ENCODE results near the gene FAM120A. TPM values are rescaled to one million over a fixed set of nuclear protein-coding genes. Genes with fewer than 3 reads are reported as not detected.
A peak's percentile ranks its signal among the peaks of the same experiment; 100 is the strongest.

FAM120A gene
- total RNA-seq, 5 donors from 2014 or later (not counting 1 experiment from before 2014, with no cell fraction given), result 76.0 to 96.3 (median 93.5) TPM

- Mint-ChIP-seq H3K36me3 (no peaks in the 10 kb centered on the region), H3K4me3 (no peak overlapping the region), H3K4me1 (peaks cover 75 to 84% (median 77%) of the 10 kb centered on the region in 3 donors), H3K27ac (no peak overlapping the region), H3K27me3 (no peaks in the 10 kb centered on the region), H3K9me3 (no peaks in the 10 kb centered on the region)
- no peak overlapping the region for H3K4me3 ChIP-seq (ENCODE audit: control insufficient read depth in 1 of 2, extremely low read depth in 1 of 2, low read length in 1 of 2)
- H3K27ac ChIP-seq (ENCODE audit: low read length), result no peak overlapping the region
- no peaks in the 10 kb centered on the region for H3K27me3 ChIP-seq (replicated peaks in 1 of 2; ENCODE audit: control insufficient read depth in 2 of 2, extremely low read depth in 1 of 2, insufficient read depth in 2 of 2, low read length in 1 of 2)
- H3K9me3 ChIP-seq, result no peaks in the 10 kb centered on the region
- H3K4me1 ChIP-seq (ENCODE audit: control insufficient read depth in 1 of 2, extremely low read depth in 1 of 2, insufficient read depth in 2 of 2, low read length in 2 of 2), result peaks cover 0 to 33% of the 10 kb centered on the region in 2 experiments
- no peak for DNase-seq
- ATAC-seq (replicated peaks in 1 of 4), result no peak
- ChIA-PET POLR2A (no interaction called here), CTCF (no interaction called here)
- no peaks in the 10 kb centered on the region for H3K36me3 ChIP-seq (ENCODE audit: control insufficient read depth in 2 of 2, extremely low read depth in 1 of 2, insufficient read depth in 1 of 2, low read length in 1 of 2)
- WGBS (ENCODE audit: insufficient coverage), result 91% methylated on average over 8 of the region's 13 CpGs
Observed at GRCh38 chr9:93591301-93592007, 140.0 kb downstream of the FAM120A start.

GRCh38 chr9:93592008-93592642 is 140.6 kb downstream of the FAM120A start:
- Histone ChIP-seq H3K36me3 (ENCODE audit: control insufficient read depth in 2 of 2, extremely low read depth in 1 of 2, insufficient read depth in 1 of 2, low read length in 1 of 2) (no peaks in the 10 kb centered on the region), H3K9me3 (no peaks in the 10 kb centered on the region), H3K4me1 (ENCODE audit: control insufficient read depth in 1 of 2, extremely low read depth in 1 of 2, insufficient read depth in 2 of 2, low read length in 2 of 2) (peaks cover 0 to 35% of the 10 kb centered on the region in 2 experiments), H3K27me3 (replicated peaks in 1 of 2; ENCODE audit: control insufficient read depth in 2 of 2, extremely low read depth in 1 of 2, insufficient read depth in 2 of 2, low read length in 1 of 2) (no peaks in the 10 kb centered on the region), H3K4me3 (ENCODE audit: control insufficient read depth in 1 of 2, extremely low read depth in 1 of 2, low read length in 1 of 2) (no peak overlapping the region), H3K27ac (ENCODE audit: low read length) (no peak overlapping the region)
- H3K36me3 Mint-ChIP-seq, result no peaks in the 10 kb centered on the region
- no peak overlapping the region for H3K27ac Mint-ChIP-seq
- POLR2A ChIA-PET, result no interaction called here
- DNase-seq (no peak), ATAC-seq (replicated peaks in 1 of 4) (no peak)
- no peaks in the 10 kb centered on the region for H3K27me3 Mint-ChIP-seq
- no peaks in the 10 kb centered on the region for H3K9me3 Mint-ChIP-seq
- no peak overlapping the region for H3K4me3 Mint-ChIP-seq
- 98% methylated on average over 6 of the region's 8 CpGs for WGBS (ENCODE audit: insufficient coverage)
- CTCF ChIA-PET, result interaction anchor here in 1 of 2 donors (0.8 kb wide), 1 partner anchor 588 kb away, joined by 3 read pairs; no protein-coding TSS in a partner anchor
- peaks cover 70 to 80% (median 72%) of the 10 kb centered on the region in 3 donors for H3K4me1 Mint-ChIP-seq

- H3K27ac ChIP-seq (ENCODE audit: low read length), result no peak overlapping the region
Observed at GRCh38 chr9:93592643-93593021, 141.1 kb downstream of the FAM120A start.

GRCh38 chr9:93593144-93593658 is 141.7 kb downstream of the FAM120A start:
- no peaks in the 10 kb centered on the region for H3K9me3 Mint-ChIP-seq
- CTCF ChIA-PET, result interaction anchor here in 1 of 2 donors (0.6 to 0.8 kb wide), 2 partner anchors 584 to 590 kb away, joined by 3 to 11 read pairs; no protein-coding TSS in a partner anchor
- Histone ChIP-seq H3K36me3 (ENCODE audit: control insufficient read depth in 2 of 2, extremely low read depth in 1 of 2, insufficient read depth in 1 of 2, low read length in 1 of 2) (no peaks in the 10 kb centered on the region), H3K27me3 (replicated peaks in 1 of 2; ENCODE audit: control insufficient read depth in 2 of 2, extremely low read depth in 1 of 2, insufficient read depth in 2 of 2, low read length in 1 of 2) (no peaks in the 10 kb centered on the region), H3K27ac (ENCODE audit: low read length) (no peak overlapping the region), H3K9me3 (no peaks in the 10 kb centered on the region), H3K4me1 (ENCODE audit: control insufficient read depth in 1 of 2, extremely low read depth in 1 of 2, insufficient read depth in 2 of 2, low read length in 2 of 2) (peaks cover 3 to 36% of the 10 kb centered on the region in 2 experiments), H3K4me3 (ENCODE audit: control insufficient read depth in 1 of 2, extremely low read depth in 1 of 2, low read length in 1 of 2) (no peak overlapping the region)
- DNase-seq, result no peak
- H3K4me1 Mint-ChIP-seq, result peaks cover 71 to 81% (median 76%) of the 10 kb centered on the region in 3 donors
- H3K27me3 Mint-ChIP-seq, result no peaks in the 10 kb centered on the region
- ATAC-seq (replicated peaks in 1 of 4), result no peak
- POLR2A ChIA-PET, result no interaction called here
- no peaks in the 10 kb centered on the region for H3K36me3 Mint-ChIP-seq
- no peak overlapping the region for H3K4me3 Mint-ChIP-seq
- WGBS (ENCODE audit: insufficient coverage), result 100% methylated on average over 1 of the region's 2 CpGs
- H3K27ac Mint-ChIP-seq, result peak overlapping the region in 1 of 2 donors; percentile 3

More at GRCh38 chr9:93592643-93593021, 141.1 kb downstream of the FAM120A start:
- no peaks in the 10 kb centered on the region for H3K9me3 ChIP-seq
- no peak for DNase-seq
- H3K27ac Mint-ChIP-seq, result no peak overlapping the region
- no peaks in the 10 kb centered on the region for H3K36me3 Mint-ChIP-seq
- ChIA-PET CTCF (interaction anchor here in 1 of 2 donors (0.6 to 0.8 kb wide), 2 partner anchors 585 to 589 kb away, joined by 3 to 11 read pairs; no protein-coding TSS in a partner anchor), POLR2A (no interaction called here)
- 83% methylated on average over 1 of the region's 2 CpGs for WGBS (ENCODE audit: insufficient coverage)
- no peaks in the 10 kb centered on the region for H3K27me3 ChIP-seq (replicated peaks in 1 of 2; ENCODE audit: control insufficient read depth in 2 of 2, extremely low read depth in 1 of 2, insufficient read depth in 2 of 2, low read length in 1 of 2)
- H3K4me3 ChIP-seq (ENCODE audit: control insufficient read depth in 1 of 2, extremely low read depth in 1 of 2, low read length in 1 of 2), result no peak overlapping the region
- H3K27me3 Mint-ChIP-seq, result no peaks in the 10 kb centered on the region
- no peak for ATAC-seq (replicated peaks in 1 of 4)
- no peaks in the 10 kb centered on the region for H3K36me3 ChIP-seq (ENCODE audit: control insufficient read depth in 2 of 2, extremely low read depth in 1 of 2, insufficient read depth in 1 of 2, low read length in 1 of 2)
- H3K4me1 Mint-ChIP-seq, result peaks cover 71 to 81% (median 75%) of the 10 kb centered on the region in 3 donors
- peaks cover 0 to 36% of the 10 kb centered on the region in 2 experiments for H3K4me1 ChIP-seq (ENCODE audit: control insufficient read depth in 1 of 2, extremely low read depth in 1 of 2, insufficient read depth in 2 of 2, low read length in 2 of 2)
- H3K9me3 Mint-ChIP-seq, result no peaks in the 10 kb centered on the region
- H3K4me3 Mint-ChIP-seq, result no peak overlapping the region

GRCh38 chr9:93594041-93594756 is 142.7 kb downstream of the FAM120A start:
- Mint-ChIP-seq H3K4me3 (no peak overlapping the region), H3K4me1 (peaks cover 72 to 81% (median 76%) of the 10 kb centered on the region in 3 donors), H3K36me3 (no peaks in the 10 kb centered on the region), H3K27ac (no peak overlapping the region), H3K27me3 (no peaks in the 10 kb centered on the region), H3K9me3 (no peaks in the 10 kb centered on the region)
- ATAC-seq (replicated peaks in 1 of 4), result no peak
- Histone ChIP-seq H3K27me3 (replicated peaks in 1 of 2; ENCODE audit: control insufficient read depth in 2 of 2, extremely low read depth in 1 of 2, insufficient read depth in 2 of 2, low read length in 1 of 2) (no peaks in the 10 kb centered on the region), H3K4me1 (ENCODE audit: control insufficient read depth in 1 of 2, extremely low read depth in 1 of 2, insufficient read depth in 2 of 2, low read length in 2 of 2) (peaks cover 9 to 38% of the 10 kb centered on the region in 2 experiments), H3K27ac (ENCODE audit: low read length) (no peak overlapping the region), H3K9me3 (no peaks in the 10 kb centered on the region), H3K36me3 (ENCODE audit: control insufficient read depth in 2 of 2, extremely low read depth in 1 of 2, insufficient read depth in 1 of 2, low read length in 1 of 2) (no peaks in the 10 kb centered on the region), H3K4me3 (ENCODE audit: control insufficient read depth in 1 of 2, extremely low read depth in 1 of 2, low read length in 1 of 2) (no peak overlapping the region)
- CTCF ChIA-PET, result interaction anchor here (0.5 to 0.6 kb wide), 2 partner anchors 46 to 970 kb away, joined by 3 read pairs; no protein-coding TSS in a partner anchor
- DNase-seq, result no peak
- POLR2A ChIA-PET, result no interaction called here
- WGBS (ENCODE audit: insufficient coverage), result 73% methylated on average over 5 of the region's 9 CpGs

GRCh38 chr9:93595461-93595860 is 144.0 kb downstream of the FAM120A start:
- Mint-ChIP-seq H3K4me3 (no peak overlapping the region), H3K9me3 (no peaks in the 10 kb centered on the region), H3K27ac (no peak overlapping the region), H3K36me3 (no peaks in the 10 kb centered on the region), H3K4me1 (peaks cover 72 to 81% (median 76%) of the 10 kb centered on the region in 3 donors), H3K27me3 (no peaks in the 10 kb centered on the region)
- Histone ChIP-seq H3K27me3 (replicated peaks in 1 of 2; ENCODE audit: control insufficient read depth in 2 of 2, extremely low read depth in 1 of 2, insufficient read depth in 2 of 2, low read length in 1 of 2) (no peaks in the 10 kb centered on the region), H3K9me3 (no peaks in the 10 kb centered on the region), H3K4me3 (ENCODE audit: control insufficient read depth in 1 of 2, extremely low read depth in 1 of 2, low read length in 1 of 2) (no peak overlapping the region), H3K36me3 (ENCODE audit: control insufficient read depth in 2 of 2, extremely low read depth in 1 of 2, insufficient read depth in 1 of 2, low read length in 1 of 2) (no peaks in the 10 kb centered on the region), H3K4me1 (ENCODE audit: control insufficient read depth in 1 of 2, extremely low read depth in 1 of 2, insufficient read depth in 2 of 2, low read length in 2 of 2) (peaks cover 17 to 45% of the 10 kb centered on the region in 2 experiments), H3K27ac (ENCODE audit: low read length) (no peak overlapping the region)
- POLR2A ChIA-PET, result no interaction called here
- no peak for DNase-seq
- WGBS (ENCODE audit: insufficient coverage), result 100% methylated on average over 4 of the region's 5 CpGs
- ATAC-seq (replicated peaks in 1 of 4), result no peak
- CTCF ChIA-PET, result no interaction called here

All from T-cell (primary cell).